CD14-positive monocyte (primary cell): Measurements from ENCODE around the gene AP2M1. TPM values are rescaled to one million over a fixed set of nuclear protein-coding genes. Genes with fewer than 3 reads are reported as not detected.

Experiments used
- DNase-seq, 3 donors: peaks; one replicate each; pipeline ENCODE4 v3.0.0-alpha.2; 2011 to 2022
- H2AFZ ChIP-seq: 2 replicates; pipeline ENCODE4 v1.6.0; 2012; ENCODE audit warnings: mild to moderate bottlenecking, low read depth, low read length, inconsistent platforms; ENCODE audit not compliant: insufficient read depth, poor library complexity, severe bottlenecking
- H3K27ac ChIP-seq, 2 donors: 1 replicate in 1 of 2; 2 replicates in 1 of 2; pipeline ENCODE4 v1.5.1; 2012 to 2013; ENCODE audit warnings: low read length in 2 of 2, control low read depth in 1 of 2, inconsistent platforms in 1 of 2, low read depth in 1 of 2, mild to moderate bottlenecking in 1 of 2
- H3K27me3 ChIP-seq, 2 donors: one replicate each; pipeline versions ENCODE4 v1.6.0 to v1.6.1; 2011 to 2013; ENCODE audit warnings: low read length in 2 of 2; ENCODE audit not compliant: control insufficient read depth in 2 of 2, insufficient read depth in 2 of 2
- H3K36me3 ChIP-seq, 2 donors: replicated peaks in 1 of 2; 1 replicate in 1 of 2; 2 replicates in 1 of 2; pipeline versions ENCODE4 v1.5.1 to v1.6.1; 2012 to 2013; ENCODE audit warnings: low read length in 2 of 2, control low read depth in 1 of 2, inconsistent platforms in 1 of 2, mild to moderate bottlenecking in 1 of 2; ENCODE audit not compliant: insufficient read depth in 2 of 2, control insufficient read depth in 1 of 2
- H3K4me1 ChIP-seq, 2 donors: 1 replicate in 1 of 2; 2 replicates in 1 of 2; pipeline versions ENCODE4 v1.5.1 to v1.6.1; 2012 to 2013; ENCODE audit warnings: low read length in 2 of 2, control low read depth in 1 of 2, inconsistent platforms in 1 of 2, mild to moderate bottlenecking in 1 of 2, moderate library complexity in 1 of 2; ENCODE audit not compliant: insufficient read depth in 2 of 2, control insufficient read depth in 1 of 2
- H3K4me2 ChIP-seq: replicated peaks from 2 replicates; pipeline ENCODE3; 2012; ENCODE audit warnings: low read length, moderate library complexity, mild to moderate bottlenecking; ENCODE audit not compliant: poor library complexity, severe bottlenecking; ENCODE audit errors: extremely low read depth
- H3K4me3 ChIP-seq, 3 experiments: fragments of 200-600 bp in 1 of 3; sonication (generic) in 1 of 3; replicated peaks in 1 of 3; 1 replicate in 2 of 3; 2 replicates in 1 of 3; pipeline ENCODE4 v1.5.1; 2011 to 2013; ENCODE audit warnings: low read length in 3 of 3, mild to moderate bottlenecking in 3 of 3, control low read depth in 2 of 3, low read depth in 2 of 3, inconsistent platforms in 1 of 3, moderate library complexity in 1 of 3
- H3K79me2 ChIP-seq: 2 replicates; pipeline ENCODE4 v1.6.0; 2012; ENCODE audit warnings: mild to moderate bottlenecking, control low read depth, inconsistent platforms, low read length, moderate library complexity; ENCODE audit not compliant: insufficient read depth
- H3K9ac ChIP-seq: 2 replicates; pipeline ENCODE4 v1.6.0; 2017; ENCODE audit warnings: low read length, mild to moderate bottlenecking; ENCODE audit not compliant: insufficient read depth, poor library complexity, severe bottlenecking
- H3K9me3 ChIP-seq, 2 donors: replicated peaks in 1 of 2; 1 replicate in 1 of 2; 2 replicates in 1 of 2; pipeline versions ENCODE4 v1.5.1 to v1.6.1; 2012 to 2013; ENCODE audit warnings: low read length in 2 of 2, control low read depth in 1 of 2; ENCODE audit not compliant: control insufficient read depth in 1 of 2, insufficient read depth in 1 of 2
- H4K20me1 ChIP-seq: 2 replicates; pipeline ENCODE4 v1.6.0; 2012; ENCODE audit warnings: mild to moderate bottlenecking, low read length, control low read depth, moderate library complexity; ENCODE audit not compliant: insufficient read depth
- H3K27ac Mint-ChIP-seq, 7 donors: one replicate each; pipeline ENCODE4 v1.8.0; 2020; ENCODE audit warnings: mild to moderate bottlenecking in 7 of 7, mixed read lengths in 7 of 7, moderate library complexity in 6 of 7, inconsistent platforms in 2 of 7
- H3K27me3 Mint-ChIP-seq, 3 donors: one replicate each; pipeline ENCODE4 v1.8.0; 2021 to 2022; ENCODE audit warnings: low read depth in 3 of 3, mild to moderate bottlenecking in 3 of 3, mixed read lengths in 3 of 3, moderate library complexity in 3 of 3, inconsistent platforms in 1 of 3
- H3K36me3 Mint-ChIP-seq, 2 donors: one replicate each; pipeline ENCODE4 v1.8.0; 2020; ENCODE audit warnings: mixed read lengths in 2 of 2, inconsistent platforms in 1 of 2, mild to moderate bottlenecking in 1 of 2
- H3K4me1 Mint-ChIP-seq: one replicate; pipeline ENCODE4 v1.8.0; 2020; ENCODE audit warnings: mild to moderate bottlenecking, mixed read lengths
- H3K4me3 Mint-ChIP-seq, 2 donors: one replicate each; pipeline ENCODE4 v1.8.0; 2020; ENCODE audit warnings: mild to moderate bottlenecking in 2 of 2, mixed read lengths in 2 of 2, moderate library complexity in 1 of 2
- H3K9me3 Mint-ChIP-seq, 7 donors: one replicate each; pipeline ENCODE4 v1.8.0; 2020 to 2022; ENCODE audit warnings: mixed read lengths in 7 of 7, mild to moderate bottlenecking in 6 of 7, moderate library complexity in 6 of 7, inconsistent platforms in 2 of 7
- WGBS: methylation state at CpG from one replicate; pipeline ENCODE4 v1.1.5; 2013; ENCODE audit warnings: missing lambda C conversion rate; ENCODE audit not compliant: insufficient coverage; 5-methylcytosine and 5-hydroxymethylcytosine counted together
- intact Hi-C, 2 donors: fragments of 100-400 bp; cut with micrococcal nuclease; formaldehyde crosslinking; loops; one replicate each; pipeline versions ENCODE4 v1.15.0 to v1.15.1; 2023
- polyA plus RNA-seq, 3 donors: library from polyadenylated mRNA; depleted of rRNA in 1 of 3; unstranded in 2 of 3; stranded (reverse) in 1 of 3; fragments of 300-500 nt in 2 of 3; fragments of >200 nt in 1 of 3; fragmentation: Illumina TruSeq in 2 of 3; gene quantifications; 1 replicate in 2 of 3; 2 replicates in 1 of 3; pipeline ENCODE4 v1.2.3, GENCODE V29; 2012 to 2021
- TF ChIP-seq, protein P1 (sequence below): fragments of 200-600 bp; IDR thresholded peaks from one replicate; pipeline ENCODE4 v1.8.0; 2022; ENCODE audit warnings: antibody characterized with exemption, mild to moderate bottlenecking

The AP2M1 gene
- polyA plus RNA-seq, 3 donors: 283 to 327 (median 295) TPM

DNA sequence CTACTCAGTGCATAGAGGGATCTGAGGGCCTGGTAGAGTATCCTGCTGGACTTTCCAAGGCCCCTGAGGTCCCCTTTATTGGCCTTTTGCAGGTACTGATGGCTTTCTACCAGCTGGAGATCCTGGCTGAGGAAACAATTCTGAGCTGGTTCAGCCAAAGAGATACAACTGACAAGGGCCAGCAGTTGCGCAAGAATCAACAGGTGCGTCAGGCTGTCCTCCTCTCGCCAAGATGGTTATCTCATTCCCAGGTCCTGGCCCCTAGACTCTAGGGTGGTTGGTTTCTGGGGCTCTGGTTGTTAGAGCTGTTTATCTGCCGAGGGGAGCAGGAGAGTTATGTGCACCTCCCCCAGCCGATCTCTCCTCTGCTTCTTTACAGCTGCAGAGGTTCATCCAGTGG, 30.1 kb upstream of the AP2M1 start:
- peaks cover 0 to 2% (median 0%) of the 10 kb centered on the region in 3 donors for H3K27me3 Mint-ChIP-seq
- WGBS: 95% methylated on average over 5 of the region's 5 CpGs
- no peak overlapping the region for H3K9ac ChIP-seq
- peaks cover 2% of the 10 kb centered on the region for H3K4me1 Mint-ChIP-seq
- no peak overlapping the region for H3K4me2 ChIP-seq
- peaks cover 68 to 73% of the 10 kb centered on the region in 2 donors for H3K36me3 ChIP-seq
- H3K9me3 ChIP-seq: no peaks in the 10 kb centered on the region
- H3K27ac Mint-ChIP-seq: peak overlapping the region in 1 of 7 donors; percentile 32
- no peak overlapping the region for H3K27ac ChIP-seq
- no peak overlapping the region for H3K4me3 Mint-ChIP-seq
- H3K4me1 ChIP-seq: no peaks in the 10 kb centered on the region
- no peak overlapping the region for H2AFZ ChIP-seq
- no peak for DNase-seq
- H3K79me2 ChIP-seq: peaks cover 8% of the 10 kb centered on the region
- H3K4me3 ChIP-seq: no peak overlapping the region
- H3K36me3 Mint-ChIP-seq: peaks cover 65 to 69% of the 10 kb centered on the region in 2 donors
- peaks cover 0 to 1% (median 0%) of the 10 kb centered on the region in 7 donors for H3K9me3 Mint-ChIP-seq
- TF ChIP-seq, protein P1, sequence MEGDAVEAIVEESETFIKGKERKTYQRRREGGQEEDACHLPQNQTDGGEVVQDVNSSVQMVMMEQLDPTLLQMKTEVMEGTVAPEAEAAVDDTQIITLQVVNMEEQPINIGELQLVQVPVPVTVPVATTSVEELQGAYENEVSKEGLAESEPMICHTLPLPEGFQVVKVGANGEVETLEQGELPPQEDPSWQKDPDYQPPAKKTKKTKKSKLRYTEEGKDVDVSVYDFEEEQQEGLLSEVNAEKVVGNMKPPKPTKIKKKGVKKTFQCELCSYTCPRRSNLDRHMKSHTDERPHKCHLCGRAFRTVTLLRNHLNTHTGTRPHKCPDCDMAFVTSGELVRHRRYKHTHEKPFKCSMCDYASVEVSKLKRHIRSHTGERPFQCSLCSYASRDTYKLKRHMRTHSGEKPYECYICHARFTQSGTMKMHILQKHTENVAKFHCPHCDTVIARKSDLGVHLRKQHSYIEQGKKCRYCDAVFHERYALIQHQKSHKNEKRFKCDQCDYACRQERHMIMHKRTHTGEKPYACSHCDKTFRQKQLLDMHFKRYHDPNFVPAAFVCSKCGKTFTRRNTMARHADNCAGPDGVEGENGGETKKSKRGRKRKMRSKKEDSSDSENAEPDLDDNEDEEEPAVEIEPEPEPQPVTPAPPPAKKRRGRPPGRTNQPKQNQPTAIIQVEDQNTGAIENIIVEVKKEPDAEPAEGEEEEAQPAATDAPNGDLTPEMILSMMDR: no peak
- peaks cover 15% of the 10 kb centered on the region for H4K20me1 ChIP-seq
- intact Hi-C loops: loop anchor here in 1 of 2 donors (10.0 kb wide), 1 partner anchor 250 kb away; no protein-coding TSS in a partner anchor
- H3K27me3 ChIP-seq: no peaks in the 10 kb centered on the region

DNA sequence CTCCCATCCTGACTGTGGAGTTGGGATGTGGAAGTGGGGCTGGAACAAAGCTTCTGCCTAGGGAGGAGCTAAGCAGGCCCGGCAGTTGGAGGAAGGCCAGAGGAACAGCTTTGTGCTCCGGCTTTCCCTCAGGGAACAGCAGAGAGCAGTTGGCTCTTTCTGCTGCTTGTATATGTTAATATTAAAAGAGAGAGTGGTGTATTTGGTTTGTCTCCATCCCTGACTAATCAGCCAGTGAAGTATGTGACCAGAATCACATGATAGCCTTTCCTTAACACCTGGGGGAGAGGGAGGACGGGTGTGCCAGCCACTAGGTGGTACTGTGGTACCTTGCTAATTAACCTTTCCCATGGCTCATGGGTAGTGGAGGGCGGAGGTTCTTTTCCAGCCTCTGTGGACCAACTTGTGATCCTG, 29.5 kb upstream of the AP2M1 start:
- intact Hi-C loops: loop anchor here in 1 of 2 donors (10.0 kb wide), 1 partner anchor 250 kb away; no protein-coding TSS in a partner anchor
- H3K27me3 ChIP-seq: no peaks in the 10 kb centered on the region
- peaks cover 6% of the 10 kb centered on the region for H3K79me2 ChIP-seq
- no peak overlapping the region for H3K4me3 Mint-ChIP-seq
- TF ChIP-seq, protein P1: no peak
- DNase-seq: peak in 1 of 3 donors; percentile 10
- H3K9me3 Mint-ChIP-seq: peaks cover 0 to 1% (median 0%) of the 10 kb centered on the region in 7 donors
- H3K4me3 ChIP-seq: no peak overlapping the region
- no peaks in the 10 kb centered on the region for H3K4me1 ChIP-seq
- H2AFZ ChIP-seq: no peak overlapping the region
- H4K20me1 ChIP-seq: peaks cover 12% of the 10 kb centered on the region
- peaks cover 62 to 67% of the 10 kb centered on the region in 2 donors for H3K36me3 ChIP-seq
- H3K9me3 ChIP-seq: no peaks in the 10 kb centered on the region
- H3K4me2 ChIP-seq: no peak overlapping the region
- H3K27ac ChIP-seq: no peak overlapping the region
- H3K27ac Mint-ChIP-seq: no peak overlapping the region
- H3K9ac ChIP-seq: no peak overlapping the region
- H3K27me3 Mint-ChIP-seq: peaks cover 0 to 2% (median 0%) of the 10 kb centered on the region in 3 donors
- peaks cover 62 to 63% of the 10 kb centered on the region in 2 donors for H3K36me3 Mint-ChIP-seq
- 100% methylated on average over 1 of the region's 4 CpGs for WGBS
- H3K4me1 Mint-ChIP-seq: peaks cover 2% of the 10 kb centered on the region
